ENCODE measurements around the gene HOXA13. TPM values are rescaled to one million over a fixed set of nuclear protein-coding genes. Genes with fewer than 3 reads are reported as not detected.

Gene HOXA13
- total RNA-seq, 1 experiment from 2014 or later: not detected

DNA sequence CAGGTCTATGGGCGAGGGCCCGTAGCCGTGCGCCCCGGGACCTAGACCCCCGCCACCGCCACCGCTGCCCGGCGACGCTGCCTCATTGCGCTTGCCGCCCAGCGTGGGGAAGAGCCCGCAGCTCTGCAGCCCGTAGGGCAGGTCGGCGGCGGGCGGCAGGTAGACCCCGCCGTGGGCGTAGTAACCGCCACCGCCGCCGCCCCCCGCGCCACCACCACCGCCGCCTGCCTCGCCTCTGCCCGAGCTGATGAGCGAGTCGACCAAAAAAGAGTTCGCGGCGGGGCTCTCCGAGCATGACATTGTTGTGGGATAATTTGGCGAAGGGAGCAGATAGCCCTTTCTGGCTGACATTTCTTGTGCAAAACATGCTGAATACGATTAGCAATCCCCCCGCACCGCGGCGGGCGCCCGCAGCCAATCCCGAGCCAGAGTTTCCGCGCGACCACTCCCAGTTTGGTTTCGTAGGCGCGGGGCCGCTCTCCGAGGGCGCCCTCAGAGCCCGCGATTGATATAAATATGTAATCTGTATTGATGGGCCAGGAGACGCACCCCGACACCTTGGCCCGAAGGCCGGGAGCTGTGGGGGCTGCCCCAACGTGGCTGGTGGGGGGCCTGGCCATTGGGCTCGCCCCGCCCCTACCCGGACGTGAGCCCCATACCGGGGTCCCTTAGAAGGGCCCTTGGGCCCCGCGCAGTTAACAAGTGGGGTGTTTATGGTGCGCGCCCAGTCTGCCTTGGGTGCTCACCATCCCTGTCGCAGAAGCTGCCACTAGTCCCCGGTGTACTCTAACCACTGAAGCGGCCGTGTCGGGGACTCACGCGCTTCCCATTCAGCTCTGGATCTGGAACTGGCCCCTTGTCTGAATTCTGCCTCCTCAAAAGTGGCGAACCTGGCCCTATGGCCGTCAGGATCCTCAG lies 25.7 kb downstream of the HOXA13 start, which contains the start of gene HOXA10:
TSS of gene HOXA10 (minus strand) at position 365 of the 918 bp plus-strand sequence. CDS start at position 351, 14 bp downstream.
- no peak within 1 kb of the TSS for H2AFZ ChIP-seq (ENCODE audit: low read length)
- no peak within 1 kb of the TSS for H3K56ac ChIP-seq (ENCODE audit: insufficient read length, low read depth, low read length)
- Mint-ChIP-seq H3K9me3 (peaks cover 6 to 22% of the 10 kb centered on the region in 2 experiments; a peak in 4 of 5 replicates), H3K27me3 (ENCODE audit: low read depth) (peaks cover 98% of the 10 kb centered on the region), H3K27ac (no peak within 1 kb of the TSS), H3K36me3 (ENCODE audit: insufficient read depth in 1 of 3, low read depth in 3 of 3) (no peaks in the 10 kb centered on the region; a peak in 1 of 7 replicates), H3K4me3 (peak within 1 kb of the TSS in 1 of 2 experiments; percentile 55; a peak in 3 of 5 replicates), H3K4me1 (peaks cover 0 to under 1% of the 10 kb centered on the region in 2 experiments; a peak in 2 of 4 replicates)
- no peak within 1 kb of the TSS for H3K27ac ChIP-seq (ENCODE audit: insufficient read length, low read depth, low read length)
- H2BK20ac ChIP-seq (ENCODE audit: low read depth, low read length, poor library complexity, severe bottlenecking): no peak within 1 kb of the TSS
- no peak within 1 kb of the TSS for H3K14ac ChIP-seq (ENCODE audit: insufficient read depth, low read length)
- peak; percentile 52 for DNase-seq
- H4K5ac ChIP-seq (ENCODE audit: insufficient read length, low read depth, low read length): no peak within 1 kb of the TSS
- no peaks in the 10 kb centered on the region for H3K79me2 ChIP-seq (ENCODE audit: insufficient read depth, low read length)
- no peaks in the 10 kb centered on the region for H3K9me3 ChIP-seq (ENCODE audit: control insufficient read depth, low read depth, low read length)
- no peaks in the 10 kb centered on the region for H3K79me1 ChIP-seq (ENCODE audit: insufficient read depth, low read depth, low read length, poor library complexity, severe bottlenecking)
- no peak within 1 kb of the TSS for H2BK15ac ChIP-seq (ENCODE audit: low read depth, low read length)
- H3K27me3 ChIP-seq (ENCODE audit: insufficient read depth, low read length): peaks cover 97% of the 10 kb centered on the region
- WGBS (ENCODE audit: extremely low coverage, insufficient read length, low lambda C conversion rate): no CpG with 5 or more reads among the region's 82 CpGs
- no peaks in the 10 kb centered on the region for H3K4me1 ChIP-seq (ENCODE audit: insufficient read depth, low read length)
- H4K8ac ChIP-seq (replicated peaks; ENCODE audit: insufficient read length, low read depth, low read length): no peak within 1 kb of the TSS
- no peak within 1 kb of the TSS for H2AK5ac ChIP-seq (ENCODE audit: insufficient read length, low read length)
- TF ChIP-seq, protein P1, sequence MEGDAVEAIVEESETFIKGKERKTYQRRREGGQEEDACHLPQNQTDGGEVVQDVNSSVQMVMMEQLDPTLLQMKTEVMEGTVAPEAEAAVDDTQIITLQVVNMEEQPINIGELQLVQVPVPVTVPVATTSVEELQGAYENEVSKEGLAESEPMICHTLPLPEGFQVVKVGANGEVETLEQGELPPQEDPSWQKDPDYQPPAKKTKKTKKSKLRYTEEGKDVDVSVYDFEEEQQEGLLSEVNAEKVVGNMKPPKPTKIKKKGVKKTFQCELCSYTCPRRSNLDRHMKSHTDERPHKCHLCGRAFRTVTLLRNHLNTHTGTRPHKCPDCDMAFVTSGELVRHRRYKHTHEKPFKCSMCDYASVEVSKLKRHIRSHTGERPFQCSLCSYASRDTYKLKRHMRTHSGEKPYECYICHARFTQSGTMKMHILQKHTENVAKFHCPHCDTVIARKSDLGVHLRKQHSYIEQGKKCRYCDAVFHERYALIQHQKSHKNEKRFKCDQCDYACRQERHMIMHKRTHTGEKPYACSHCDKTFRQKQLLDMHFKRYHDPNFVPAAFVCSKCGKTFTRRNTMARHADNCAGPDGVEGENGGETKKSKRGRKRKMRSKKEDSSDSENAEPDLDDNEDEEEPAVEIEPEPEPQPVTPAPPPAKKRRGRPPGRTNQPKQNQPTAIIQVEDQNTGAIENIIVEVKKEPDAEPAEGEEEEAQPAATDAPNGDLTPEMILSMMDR (conservative IDR thresholded peaks at IDR 0.05): no peak
- H3K4ac ChIP-seq (ENCODE audit: low read depth, low read length): no peak within 1 kb of the TSS
- no peak within 1 kb of the TSS for H3K23ac ChIP-seq (ENCODE audit: insufficient read length, low read depth, low read length)
- H3K18ac ChIP-seq (ENCODE audit: insufficient read length, low read depth, low read length): no peak within 1 kb of the TSS
- no peaks in the 10 kb centered on the region for H4K20me1 ChIP-seq (ENCODE audit: control insufficient read depth, insufficient read depth, insufficient read length)
- no peak within 1 kb of the TSS for H3T11ph ChIP-seq (ENCODE audit: low read length)
- no peak within 1 kb of the TSS for H3K4me2 ChIP-seq (ENCODE audit: insufficient read depth, insufficient read length, low read length)
- no peak within 1 kb of the TSS for H3K9ac ChIP-seq (ENCODE audit: extremely low read depth, insufficient read length, low read length)
- H4K91ac ChIP-seq (ENCODE audit: insufficient read length, low read depth, low read length): no peak within 1 kb of the TSS
- H2BK120ac ChIP-seq (ENCODE audit: low read depth, low read length, poor library complexity, severe bottlenecking): no peak within 1 kb of the TSS
- H2BK12ac ChIP-seq (ENCODE audit: insufficient read length, low read depth, low read length): no peak within 1 kb of the TSS
- no peak within 1 kb of the TSS for H2BK5ac ChIP-seq (ENCODE audit: insufficient read length, low read length)
- H3K23me2 ChIP-seq (ENCODE audit: insufficient read length, low read depth, low read length, poor library complexity, severe bottlenecking): no peaks in the 10 kb centered on the region

All from H9 (cell line).